GM19025 (cell line): Measurements from ENCODE around the gene NAA38.
"Not testable (repeated sequence)": the region's sequence is repeated elsewhere in the genome, so short reads cannot be mapped to it uniquely, and the experiment has no call there.

Experiments used
- ATAC-seq: cut with Tn5 transposase; IDR thresholded peaks from one replicate; pipeline ENCODE4 v1.9.1; 2021; ENCODE audit warnings: mild to moderate bottlenecking, low read depth, moderate library complexity; ENCODE audit not compliant: unreplicated experiment

The NAA38 gene

GRCh38 chr17:7831233-7831632, 26.1 kb downstream of the NAA38 start:
- ATAC-seq: no peak

DNA sequence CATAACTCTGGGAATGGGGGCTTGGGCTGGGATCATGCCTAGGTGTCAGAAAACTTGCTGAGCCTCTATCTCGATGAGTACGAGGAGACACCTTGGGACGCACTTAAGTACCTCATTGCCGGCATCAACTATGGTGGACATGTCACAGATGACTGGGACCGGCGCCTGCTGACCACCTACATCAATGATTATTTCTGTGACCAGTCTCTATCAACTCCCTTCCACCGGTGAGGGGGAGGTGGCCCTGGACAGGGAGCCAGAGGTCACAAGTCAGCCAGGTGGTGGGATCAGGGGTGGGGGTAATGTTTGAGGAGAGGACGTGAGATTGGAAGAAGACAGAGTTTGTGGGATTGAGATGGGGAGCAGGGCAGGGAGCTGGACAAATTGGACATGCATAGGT, 26.7 kb downstream of the NAA38 start:
- no peak for ATAC-seq

GRCh38 chr17:7825206-7825990, 32.0 kb downstream of the NAA38 start:
- ATAC-seq: no peak

GRCh38 chr17:7824021-7824924, 33.1 kb downstream of the NAA38 start:
- ATAC-seq: no peak

DNA sequence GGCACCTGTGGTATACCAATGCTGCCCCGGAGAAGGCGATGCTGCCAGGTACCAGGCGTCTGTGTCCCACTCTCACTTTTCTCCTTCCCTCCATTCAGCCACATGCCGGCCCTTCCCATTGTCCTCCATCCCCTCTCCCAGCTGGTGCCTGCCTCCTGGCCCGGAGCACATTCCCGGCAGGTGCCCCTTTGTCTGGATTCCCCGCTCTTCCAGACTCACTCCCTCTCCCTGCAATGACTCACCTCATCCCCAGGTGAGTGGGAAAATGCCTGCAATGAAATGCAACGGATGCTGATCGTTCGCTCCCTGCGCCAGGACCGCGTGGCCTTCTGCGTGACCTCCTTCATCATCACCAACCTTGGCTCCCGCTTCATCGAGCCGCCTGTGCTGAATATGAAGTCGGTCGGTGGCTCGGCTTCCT, 33.8 kb downstream of the NAA38 start:
- no peak for ATAC-seq

DNA sequence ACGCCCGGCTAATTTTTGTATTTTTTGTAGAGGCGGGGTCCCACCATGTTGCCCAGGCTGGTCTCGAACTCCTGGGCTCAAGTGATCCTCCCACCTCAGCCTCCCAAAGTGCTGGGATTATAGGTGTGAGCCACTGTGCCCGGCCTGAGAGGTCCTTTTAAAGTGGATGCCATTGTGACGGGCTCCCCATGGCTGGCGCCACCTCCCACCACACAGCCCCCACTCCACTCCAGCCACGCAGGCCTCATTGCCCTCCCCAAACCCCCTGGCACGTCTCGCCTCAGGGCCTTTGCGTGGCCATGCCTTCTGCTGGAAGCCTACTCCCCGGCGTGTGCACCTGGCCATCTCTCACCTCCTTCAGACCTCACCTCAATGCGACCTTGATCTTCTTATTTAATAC, 35.2 kb downstream of the NAA38 start:
- ATAC-seq: no peak

DNA sequence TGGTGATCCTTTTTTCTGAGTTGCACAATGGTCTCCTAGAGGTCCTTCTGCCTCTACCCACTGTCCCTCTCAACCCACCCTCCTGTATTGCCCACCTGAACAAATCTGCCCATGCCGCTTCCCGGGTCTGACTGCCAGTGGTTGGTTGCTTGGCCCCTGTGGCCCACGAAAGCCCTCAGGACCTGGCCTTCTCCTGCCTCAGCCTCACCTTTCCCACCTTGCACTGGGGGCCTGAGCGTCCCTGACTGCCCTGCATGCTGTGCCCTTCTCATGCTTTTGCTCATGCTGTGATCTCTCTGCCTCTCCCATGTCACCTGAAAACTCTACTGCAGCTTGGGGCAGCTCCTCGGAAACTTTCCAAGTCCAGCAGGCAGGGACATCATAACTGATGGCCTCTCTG, 37.1 kb downstream of the NAA38 start:
- ATAC-seq: no peak

DNA sequence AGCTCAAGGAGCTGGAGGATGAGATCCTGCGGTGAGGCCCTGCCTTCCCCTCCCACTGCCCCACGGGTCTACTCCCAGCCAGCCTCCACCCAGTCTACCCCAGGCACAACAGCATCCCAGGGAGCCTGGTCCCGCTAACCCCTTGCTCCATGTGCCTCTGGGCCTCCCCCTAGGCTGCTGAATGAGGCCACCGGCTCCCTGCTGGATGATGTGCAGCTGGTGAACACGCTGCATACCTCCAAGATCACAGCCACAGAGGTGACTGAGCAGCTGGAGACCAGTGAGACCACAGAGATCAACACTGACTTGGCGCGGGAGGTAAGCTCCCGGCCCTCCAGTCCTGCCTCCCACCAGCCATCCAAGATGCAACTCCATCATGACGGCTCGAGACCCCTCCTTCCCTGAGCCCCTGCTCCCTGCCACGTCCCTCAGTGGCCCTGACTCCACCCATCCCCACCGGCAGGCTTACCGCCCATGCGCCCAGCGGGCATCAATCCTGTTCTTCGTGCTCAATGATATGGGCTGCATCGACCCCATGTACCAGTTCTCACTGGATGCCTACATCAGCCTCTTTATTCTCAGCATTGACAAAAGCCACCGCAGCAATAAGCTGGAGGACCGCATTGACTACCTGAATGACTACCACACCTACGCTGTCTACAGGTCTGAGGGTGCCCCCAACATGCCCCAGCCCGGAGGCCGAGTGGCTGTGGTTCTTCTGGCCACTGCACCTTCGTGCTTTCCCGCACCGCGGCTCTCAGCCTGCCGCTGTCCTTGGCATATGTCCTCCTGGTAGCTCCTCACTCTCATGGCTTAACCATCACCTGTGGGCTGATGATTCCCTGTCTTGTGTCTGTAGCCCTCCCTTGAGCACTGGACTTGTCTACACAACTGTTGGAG, 38.4 kb downstream of the NAA38 start:
- ATAC-seq: no peak

DNA sequence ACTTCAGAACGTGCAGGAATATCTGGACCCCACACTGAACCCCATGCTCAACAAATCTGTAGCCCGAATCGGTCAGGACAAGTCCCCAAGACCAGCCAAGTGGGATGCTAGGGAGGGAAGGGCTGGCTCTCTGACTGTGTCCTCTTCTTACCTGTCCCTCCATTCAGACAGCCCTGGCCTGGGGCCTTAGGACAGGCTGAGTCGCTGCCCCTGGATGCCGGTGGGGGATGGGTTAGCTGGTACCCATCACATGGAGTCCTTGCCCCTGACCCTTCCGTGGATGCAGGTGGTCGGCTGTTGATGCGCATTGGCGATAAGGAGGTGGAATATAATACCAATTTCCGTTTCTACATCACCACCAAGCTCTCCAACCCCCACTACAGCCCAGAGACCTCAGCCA, 39.3 kb downstream of the NAA38 start:
- no peak for ATAC-seq

GRCh38 chr17:7817643-7817964, 39.8 kb downstream of the NAA38 start:
- ATAC-seq: no peak

GRCh38 chr17:7816926-7817642, 40.3 kb downstream of the NAA38 start:
- no peak for ATAC-seq

DNA sequence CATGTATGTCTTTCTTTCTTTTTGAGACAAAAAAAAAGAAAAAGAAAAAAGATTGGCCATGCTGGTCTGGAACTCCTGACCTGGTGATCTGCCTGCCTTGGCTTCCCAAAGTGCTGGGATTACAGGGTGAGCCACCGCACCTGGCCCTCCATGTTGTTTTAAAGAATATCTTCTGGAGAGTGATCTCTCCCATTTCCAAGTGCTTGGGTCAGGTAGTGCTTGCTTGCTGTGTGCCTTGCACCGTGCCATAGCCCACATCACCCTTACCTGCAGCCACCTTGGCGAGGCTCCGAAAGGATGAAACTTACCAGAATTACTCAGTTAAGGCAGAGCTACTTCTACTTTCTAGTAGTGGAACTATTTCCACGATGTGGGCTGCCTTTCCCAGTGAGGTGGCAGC, 42.4 kb downstream of the NAA38 start:
- ATAC-seq: no peak

DNA sequence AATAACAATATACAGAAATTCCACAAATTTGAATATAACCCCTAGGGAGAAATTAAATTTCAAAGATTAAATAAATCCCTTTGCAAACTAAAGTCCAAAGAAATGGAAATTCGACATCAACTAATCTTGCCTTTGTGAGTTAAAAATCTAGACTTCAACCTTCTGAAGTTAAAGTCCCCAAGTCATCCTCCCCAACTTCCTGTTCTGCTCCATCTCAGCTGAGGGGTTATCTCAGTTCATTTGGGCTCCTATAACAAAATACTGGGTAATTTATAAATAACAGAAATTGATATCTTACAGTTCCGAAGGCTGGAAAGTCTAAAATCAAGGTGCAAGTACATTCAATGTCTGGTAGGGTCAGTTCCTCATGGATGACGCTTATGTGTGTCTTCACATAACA, 46.1 kb downstream of the NAA38 start:
- ATAC-seq: no peak

GRCh38 chr17:7809791-7810343, 47.5 kb downstream of the NAA38 start:
- not testable (repeated sequence) for ATAC-seq

GRCh38 chr17:7809086-7809790, 48.1 kb downstream of the NAA38 start:
- ATAC-seq: no peak

GRCh38 chr17:7807206-7807605, 50.2 kb downstream of the NAA38 start:
- no peak for ATAC-seq
